ENCODE data around the gene ADIPOR2.
"Not testable (repeated sequence)": the region's sequence is repeated elsewhere in the genome, so short reads cannot be mapped to it uniquely, and the experiment has no call there.

DNA sequence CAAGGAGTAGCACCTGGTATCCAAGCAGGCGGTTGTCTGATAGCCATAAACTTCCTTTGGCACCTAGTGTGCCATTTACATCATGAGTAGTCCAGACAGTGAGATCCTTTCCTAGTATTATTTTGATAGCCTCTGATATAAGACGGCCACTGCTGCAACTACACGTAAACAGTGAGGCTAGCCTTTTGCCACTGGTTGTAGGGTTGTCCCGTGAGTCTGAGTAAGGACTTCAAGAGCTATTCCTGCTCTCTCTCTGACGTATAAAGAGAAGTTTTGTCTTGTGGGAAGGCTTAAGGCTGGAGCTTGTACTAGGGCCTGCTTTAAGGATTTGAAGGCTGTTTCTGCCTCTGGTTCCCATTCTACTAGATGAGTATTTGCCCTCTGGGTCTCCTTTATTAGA, 21.4 kb downstream of the ADIPOR2 start:
- TF ChIP-seq ZNF274 (IDR thresholded peaks at IDR 0.05; ENCODE audit: insufficient read depth, insufficient read length); POLR2AphosphoS5 (IDR thresholded peaks at IDR 0.05; ENCODE audit: low read length); TAF1 (IDR thresholded peaks at IDR 0.05; ENCODE audit: borderline replicate concordance, low read depth, low read length); EZH2 (IDR thresholded peaks at IDR 0.05; ENCODE audit: borderline replicate concordance, control insufficient read depth, low read depth, low read length): not testable (repeated sequence)
- TF ChIP-seq, protein P1, sequence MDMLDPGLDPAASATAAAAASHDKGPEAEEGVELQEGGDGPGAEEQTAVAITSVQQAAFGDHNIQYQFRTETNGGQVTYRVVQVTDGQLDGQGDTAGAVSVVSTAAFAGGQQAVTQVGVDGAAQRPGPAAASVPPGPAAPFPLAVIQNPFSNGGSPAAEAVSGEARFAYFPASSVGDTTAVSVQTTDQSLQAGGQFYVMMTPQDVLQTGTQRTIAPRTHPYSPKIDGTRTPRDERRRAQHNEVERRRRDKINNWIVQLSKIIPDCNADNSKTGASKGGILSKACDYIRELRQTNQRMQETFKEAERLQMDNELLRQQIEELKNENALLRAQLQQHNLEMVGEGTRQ (IDR thresholded peaks at IDR 0.05; ENCODE audit: borderline replicate concordance, low read depth, low read length) = not testable (repeated sequence)
- TF ChIP-seq, protein P2, sequence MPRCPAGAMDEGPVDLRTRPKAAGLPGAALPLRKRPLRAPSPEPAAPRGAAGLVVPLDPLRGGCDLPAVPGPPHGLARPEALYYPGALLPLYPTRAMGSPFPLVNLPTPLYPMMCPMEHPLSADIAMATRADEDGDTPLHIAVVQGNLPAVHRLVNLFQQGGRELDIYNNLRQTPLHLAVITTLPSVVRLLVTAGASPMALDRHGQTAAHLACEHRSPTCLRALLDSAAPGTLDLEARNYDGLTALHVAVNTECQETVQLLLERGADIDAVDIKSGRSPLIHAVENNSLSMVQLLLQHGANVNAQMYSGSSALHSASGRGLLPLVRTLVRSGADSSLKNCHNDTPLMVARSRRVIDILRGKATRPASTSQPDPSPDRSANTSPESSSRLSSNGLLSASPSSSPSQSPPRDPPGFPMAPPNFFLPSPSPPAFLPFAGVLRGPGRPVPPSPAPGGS (IDR thresholded peaks at IDR 0.05; ENCODE audit: borderline replicate concordance, insufficient read depth, low read depth, low read length, poor library complexity, severe bottlenecking) = not testable (repeated sequence)

Measured in GM12878 (cell line).